GM19099 (cell line): Measurements from ENCODE around the gene IGFBPL1.

ENCODE experiments used
- POLR2A ChIP-seq: IDR thresholded peaks from 3 replicates; pipeline ENCODE4 v1.6.1; 2011; ENCODE audit warnings: low read depth; ENCODE audit not compliant: insufficient read length; ENCODE audit errors: extremely low read depth

IGFBPL1 gene

GRCh38 chr9:38415856-38416255 is 8.4 kb downstream of the IGFBPL1 start:
- TF ChIP-seq POLR2A = no peak

GRCh38 chr9:38414040-38414723 is 10.1 kb downstream of the IGFBPL1 start:
- no peak for TF ChIP-seq POLR2A

- TF ChIP-seq POLR2A = no peak
Observed at GRCh38 chr9:38413283-38413682, 11.0 kb downstream of the IGFBPL1 start.

- no peak for TF ChIP-seq POLR2A
Observed at GRCh38 chr9:38412751-38413150, 11.5 kb downstream of the IGFBPL1 start.

- TF ChIP-seq POLR2A = no peak
Observed at GRCh38 chr9:38408719-38409118, 15.5 kb downstream of the IGFBPL1 start.

- no peak for TF ChIP-seq POLR2A
Observed at GRCh38 chr9:38406476-38407186, 17.6 kb downstream of the IGFBPL1 start.

- no peak for TF ChIP-seq POLR2A
Observed at GRCh38 chr9:38405785-38406184, 18.5 kb downstream of the IGFBPL1 start.

- no peak for TF ChIP-seq POLR2A
Observed at GRCh38 chr9:38404314-38404713, 19.9 kb downstream of the IGFBPL1 start.

- no peak for TF ChIP-seq POLR2A
Observed at GRCh38 chr9:38401994-38402393, 22.3 kb downstream of the IGFBPL1 start.

GRCh38 chr9:38396371-38396671 is 27.9 kb downstream of the IGFBPL1 start:
- TF ChIP-seq POLR2A = no peak

GRCh38 chr9:38395653-38396370 is 28.4 kb downstream of the IGFBPL1 start:
- TF ChIP-seq POLR2A = no peak

GRCh38 chr9:38394416-38394815 is 29.8 kb downstream of the IGFBPL1 start:
- no peak for TF ChIP-seq POLR2A

- no peak for TF ChIP-seq POLR2A
Observed at GRCh38 chr9:38393128-38393796, 31.0 kb downstream of the IGFBPL1 start.

GRCh38 chr9:38392235-38393127 is 31.8 kb downstream of the IGFBPL1 start, which contains the start of gene ALDH1B1:
TSS of gene ALDH1B1 (plus strand) at chr9:38392702. CDS start at chr9:38395749, 3,047 bp downstream.
- peak; percentile 68 for TF ChIP-seq POLR2A
